ENCODE results near the gene FAAP20.

Gene FAAP20

DNA sequence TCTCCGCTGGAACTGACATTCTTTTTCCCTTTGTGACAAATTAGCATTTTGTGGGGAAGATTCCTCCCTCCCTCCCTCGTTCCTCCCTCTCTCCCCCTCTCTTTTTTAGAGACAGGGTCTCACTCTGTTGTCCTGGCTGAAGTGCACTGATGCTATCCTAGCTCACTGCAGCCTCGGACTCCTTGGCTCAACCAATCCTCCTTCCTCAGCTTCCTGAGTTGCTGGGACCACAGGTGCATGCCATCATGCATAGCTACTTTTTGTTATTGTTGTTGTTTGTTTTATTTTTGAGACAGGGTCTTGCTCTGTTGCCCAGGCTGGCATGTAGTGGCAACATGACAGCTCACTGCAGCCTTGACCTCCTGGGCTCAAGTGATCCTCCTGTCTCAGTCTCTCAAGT is 26.7 kb upstream of the FAAP20 start:
- no peak for DNase-seq (ENCODE audit: extremely low read depth, insufficient read length)
- no peak for TF ChIP-seq CTCF (IDR thresholded peaks at IDR 0.05; ENCODE audit: insufficient read depth, low read length, poor library complexity, severe bottlenecking)
- no peaks in the 10 kb centered on the region; the same call in 1 of the 2 replicates for H3K27me3 ChIP-seq (replicated peaks; ENCODE audit: control insufficient read depth, insufficient read depth, low read length)

GRCh38 chr1:2216767-2217058 is 22.1 kb upstream of the FAAP20 start:
- Histone ChIP-seq H3K4me3 (replicated peaks; ENCODE audit: low read depth, low read length) (no peak overlapping the region), H3K27me3 (replicated peaks; ENCODE audit: control insufficient read depth, insufficient read depth, low read length) (no peaks in the 10 kb centered on the region), H3K36me3 (ENCODE audit: control insufficient read depth, insufficient read depth, low read length) (no peaks in the 10 kb centered on the region)
- DNase-seq (ENCODE audit: extremely low read depth, insufficient read length): no peak
- no peak for TF ChIP-seq CTCF (IDR thresholded peaks at IDR 0.05; ENCODE audit: insufficient read depth, low read length, poor library complexity, severe bottlenecking)

More for the DNA sequence above, 26.7 kb upstream of the FAAP20 start:
- H3K36me3 ChIP-seq (ENCODE audit: control insufficient read depth, insufficient read depth, low read length): no peaks in the 10 kb centered on the region
- no peak overlapping the region for H3K4me3 ChIP-seq (replicated peaks; ENCODE audit: low read depth, low read length)

- H3K36me3 ChIP-seq (ENCODE audit: control insufficient read depth, insufficient read depth, low read length): no peaks in the 10 kb centered on the region
- DNase-seq (ENCODE audit: extremely low read depth, insufficient read length): no peak
- no peak overlapping the region for H3K4me3 ChIP-seq (replicated peaks; ENCODE audit: low read depth, low read length)
- no peaks in the 10 kb centered on the region for H3K27me3 ChIP-seq (replicated peaks; ENCODE audit: control insufficient read depth, insufficient read depth, low read length)
- no peak for TF ChIP-seq CTCF (IDR thresholded peaks at IDR 0.05; ENCODE audit: insufficient read depth, low read length, poor library complexity, severe bottlenecking)
These were observed 21.6 kb upstream of the FAAP20 start for GRCh38 chr1:2215909-2216766.

DNA sequence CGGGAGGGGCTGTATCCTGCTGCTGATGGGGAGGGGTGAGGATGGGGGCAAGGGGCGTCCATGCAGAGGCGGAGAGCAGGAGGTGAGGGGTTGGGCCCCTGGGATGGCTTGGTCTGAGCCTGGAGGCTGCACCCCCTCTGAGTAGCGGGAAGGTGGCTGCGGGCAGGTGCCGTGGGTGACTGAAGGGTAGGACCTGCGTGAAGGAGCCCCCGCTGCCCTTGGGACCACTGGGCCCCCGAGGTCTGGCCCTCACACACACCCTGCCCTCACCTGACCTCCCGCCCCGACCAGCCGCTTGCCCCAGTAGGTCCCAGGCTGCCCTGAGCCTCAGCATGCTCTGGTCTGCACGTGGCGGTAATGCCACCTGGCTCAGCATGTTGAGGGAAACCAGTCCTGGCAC is 20.8 kb upstream of the FAAP20 start:
- no peak for TF ChIP-seq CTCF (IDR thresholded peaks at IDR 0.05; ENCODE audit: insufficient read depth, low read length, poor library complexity, severe bottlenecking)
- Histone ChIP-seq H3K27me3 (replicated peaks; ENCODE audit: control insufficient read depth, insufficient read depth, low read length) (no peaks in the 10 kb centered on the region), H3K4me3 (replicated peaks; ENCODE audit: low read depth, low read length) (no peak overlapping the region), H3K36me3 (ENCODE audit: control insufficient read depth, insufficient read depth, low read length) (no peaks in the 10 kb centered on the region)
- DNase-seq (ENCODE audit: extremely low read depth, insufficient read length): no peak

DNA sequence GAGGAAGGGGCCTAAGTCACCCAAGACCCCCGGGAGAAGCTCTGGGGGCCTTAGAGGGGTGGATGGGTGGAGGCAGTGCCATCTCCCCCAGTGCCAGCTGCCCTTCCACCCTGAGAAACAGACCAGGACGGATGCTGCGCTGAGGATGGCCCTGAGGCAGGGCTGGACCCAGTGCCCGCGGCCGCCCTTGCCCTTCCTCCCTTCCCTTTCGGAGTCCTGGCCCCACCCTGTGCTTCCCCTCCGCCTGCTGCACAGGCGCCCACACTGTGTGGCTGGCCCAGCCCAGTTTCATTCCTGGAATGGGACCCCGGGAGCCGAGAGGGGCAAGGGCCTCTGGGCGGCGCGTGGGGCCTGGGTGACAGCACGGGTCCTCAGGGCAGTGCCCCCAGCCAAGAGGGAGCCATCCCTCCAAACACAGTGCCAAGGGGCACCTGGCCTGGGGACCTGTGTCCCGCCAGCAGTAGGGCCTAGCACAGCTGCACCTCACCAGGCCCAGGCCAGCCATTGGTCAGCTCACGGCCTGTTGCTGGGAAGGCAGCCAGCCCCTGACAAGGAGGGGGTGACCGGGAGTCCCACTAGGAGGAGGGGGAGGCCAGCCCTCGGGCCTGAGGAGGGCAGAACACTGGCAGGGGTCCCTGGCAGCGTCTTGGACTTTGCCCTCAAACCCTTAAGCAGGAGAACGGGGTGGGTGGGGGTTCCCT is 20.1 kb upstream of the FAAP20 start:
- no peaks in the 10 kb centered on the region for H3K27me3 ChIP-seq (replicated peaks; ENCODE audit: control insufficient read depth, insufficient read depth, low read length)
- H3K36me3 ChIP-seq (ENCODE audit: control insufficient read depth, insufficient read depth, low read length): no peaks in the 10 kb centered on the region
- DNase-seq (ENCODE audit: extremely low read depth, insufficient read length): no peak
- TF ChIP-seq CTCF (IDR thresholded peaks at IDR 0.05; ENCODE audit: insufficient read depth, low read length, poor library complexity, severe bottlenecking): no peak
- no peak overlapping the region for H3K4me3 ChIP-seq (replicated peaks; ENCODE audit: low read depth, low read length)

Measured in GM06990 (cell line).